ENCODE measurements around the gene KCNJ9. TPM values are rescaled to one million over a fixed set of nuclear protein-coding genes. Genes with fewer than 3 reads are reported as not detected.

The KCNJ9 gene
- total RNA-seq, 1 donor: not detected

DNA sequence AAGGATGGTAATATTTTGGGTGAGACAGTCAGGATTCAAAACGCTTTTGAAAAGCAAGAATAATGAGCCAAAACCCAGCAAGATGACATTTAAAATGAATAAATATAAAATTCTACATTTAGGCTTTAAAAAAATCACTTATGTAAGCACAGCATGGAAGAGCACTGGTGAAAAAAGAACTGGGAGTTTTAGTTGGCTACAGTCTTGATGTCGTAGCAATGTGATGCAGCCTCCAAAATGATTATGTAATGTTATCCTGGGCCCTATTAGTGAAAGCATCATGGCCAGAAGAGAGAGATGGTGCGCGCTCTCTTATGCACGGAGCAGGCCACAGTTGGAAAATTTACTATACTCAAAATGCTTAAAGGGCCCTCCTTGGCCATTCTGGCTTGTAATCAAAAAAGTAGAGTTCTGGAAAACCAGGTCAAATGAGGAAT, 5.1 kb downstream of the KCNJ9 start:
- no peak overlapping the region for H3K4me3 ChIP-seq (ENCODE audit: low read depth, low read length)
- TF ChIP-seq, protein P1, sequence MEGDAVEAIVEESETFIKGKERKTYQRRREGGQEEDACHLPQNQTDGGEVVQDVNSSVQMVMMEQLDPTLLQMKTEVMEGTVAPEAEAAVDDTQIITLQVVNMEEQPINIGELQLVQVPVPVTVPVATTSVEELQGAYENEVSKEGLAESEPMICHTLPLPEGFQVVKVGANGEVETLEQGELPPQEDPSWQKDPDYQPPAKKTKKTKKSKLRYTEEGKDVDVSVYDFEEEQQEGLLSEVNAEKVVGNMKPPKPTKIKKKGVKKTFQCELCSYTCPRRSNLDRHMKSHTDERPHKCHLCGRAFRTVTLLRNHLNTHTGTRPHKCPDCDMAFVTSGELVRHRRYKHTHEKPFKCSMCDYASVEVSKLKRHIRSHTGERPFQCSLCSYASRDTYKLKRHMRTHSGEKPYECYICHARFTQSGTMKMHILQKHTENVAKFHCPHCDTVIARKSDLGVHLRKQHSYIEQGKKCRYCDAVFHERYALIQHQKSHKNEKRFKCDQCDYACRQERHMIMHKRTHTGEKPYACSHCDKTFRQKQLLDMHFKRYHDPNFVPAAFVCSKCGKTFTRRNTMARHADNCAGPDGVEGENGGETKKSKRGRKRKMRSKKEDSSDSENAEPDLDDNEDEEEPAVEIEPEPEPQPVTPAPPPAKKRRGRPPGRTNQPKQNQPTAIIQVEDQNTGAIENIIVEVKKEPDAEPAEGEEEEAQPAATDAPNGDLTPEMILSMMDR (IDR thresholded peaks at IDR 0.05; ENCODE audit: insufficient read depth, low read depth, low read length): no peak
- DNase-seq (ENCODE audit: low read depth): no peak

DNA sequence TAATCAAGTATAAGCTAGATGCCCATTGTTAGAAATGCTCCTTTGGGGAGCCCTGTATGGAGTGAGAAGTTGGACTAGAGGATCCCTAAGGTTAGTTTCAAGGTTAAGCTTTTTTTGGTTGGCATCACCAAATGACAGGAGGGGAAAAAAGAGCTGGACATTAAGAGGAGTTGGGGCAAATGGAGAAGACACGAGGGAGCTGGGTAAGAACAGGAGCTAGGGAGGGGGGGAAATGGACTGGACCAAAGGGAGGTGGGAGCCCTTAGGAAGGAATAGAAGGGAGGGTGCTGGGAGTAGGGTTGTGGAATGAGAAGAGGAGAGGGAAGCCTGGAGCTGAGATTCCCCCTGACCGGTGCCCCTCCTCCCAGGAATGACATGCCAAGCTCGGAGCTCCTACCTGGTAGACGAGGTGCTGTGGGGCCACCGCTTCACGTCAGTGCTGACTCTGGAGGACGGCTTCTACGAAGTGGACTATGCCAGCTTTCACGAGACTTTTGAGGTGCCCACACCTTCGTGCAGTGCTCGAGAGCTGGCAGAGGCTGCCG, 5.9 kb downstream of the KCNJ9 start:
- H3K4me3 ChIP-seq (ENCODE audit: low read depth, low read length): no peak overlapping the region
- TF ChIP-seq, protein P1 (IDR thresholded peaks at IDR 0.05; ENCODE audit: insufficient read depth, low read depth, low read length): no peak
- DNase-seq (ENCODE audit: low read depth): no peak

DNA sequence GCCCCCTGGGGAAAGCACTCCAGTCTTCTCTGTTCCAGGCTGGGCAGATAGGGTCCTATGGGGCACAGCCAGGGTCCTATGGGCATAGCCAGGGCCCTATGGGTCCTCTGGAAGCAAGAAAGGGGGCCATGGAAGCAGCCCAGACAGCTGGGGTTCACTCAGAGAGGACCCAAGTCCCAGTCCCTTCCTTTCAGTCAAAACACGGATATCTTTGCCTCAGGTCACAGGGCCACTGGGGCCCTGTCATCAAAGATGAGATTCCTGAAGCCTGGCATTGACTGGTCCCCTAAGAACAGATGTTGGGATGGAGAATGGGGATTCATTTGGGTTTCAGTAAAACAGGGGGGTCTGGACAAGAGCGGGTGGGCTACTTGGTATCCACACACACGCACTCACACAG, 8.5 kb downstream of the KCNJ9 start:
- H3K4me3 ChIP-seq (ENCODE audit: low read depth, low read length): no peak overlapping the region
- TF ChIP-seq, protein P1 (IDR thresholded peaks at IDR 0.05; ENCODE audit: insufficient read depth, low read depth, low read length): no peak
- DNase-seq (ENCODE audit: low read depth): no peak

DNA sequence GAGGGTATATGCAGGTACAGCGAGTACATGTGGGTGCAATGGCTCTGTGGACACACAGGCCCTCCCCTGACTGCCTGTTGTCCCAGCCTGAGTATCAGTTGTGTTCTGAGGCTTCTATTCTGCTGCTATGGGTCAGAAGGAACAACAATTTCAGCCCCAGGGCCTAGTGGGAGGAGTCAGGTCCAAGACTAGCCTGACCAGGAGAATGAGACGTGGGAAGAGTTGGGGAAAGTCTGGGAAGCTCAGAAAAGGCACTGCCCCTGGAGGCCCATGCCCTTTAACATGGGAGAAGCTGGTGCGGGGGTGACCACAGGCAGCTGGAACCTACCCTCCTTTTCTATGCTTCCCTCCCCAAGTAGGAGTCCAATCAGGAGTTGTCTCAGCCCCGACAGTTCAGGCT, 9.4 kb downstream of the KCNJ9 start:
- no peak for DNase-seq (ENCODE audit: low read depth)
- TF ChIP-seq, protein P1 (IDR thresholded peaks at IDR 0.05; ENCODE audit: insufficient read depth, low read depth, low read length): no peak
- H3K4me3 ChIP-seq (ENCODE audit: low read depth, low read length): no peak overlapping the region

DNA sequence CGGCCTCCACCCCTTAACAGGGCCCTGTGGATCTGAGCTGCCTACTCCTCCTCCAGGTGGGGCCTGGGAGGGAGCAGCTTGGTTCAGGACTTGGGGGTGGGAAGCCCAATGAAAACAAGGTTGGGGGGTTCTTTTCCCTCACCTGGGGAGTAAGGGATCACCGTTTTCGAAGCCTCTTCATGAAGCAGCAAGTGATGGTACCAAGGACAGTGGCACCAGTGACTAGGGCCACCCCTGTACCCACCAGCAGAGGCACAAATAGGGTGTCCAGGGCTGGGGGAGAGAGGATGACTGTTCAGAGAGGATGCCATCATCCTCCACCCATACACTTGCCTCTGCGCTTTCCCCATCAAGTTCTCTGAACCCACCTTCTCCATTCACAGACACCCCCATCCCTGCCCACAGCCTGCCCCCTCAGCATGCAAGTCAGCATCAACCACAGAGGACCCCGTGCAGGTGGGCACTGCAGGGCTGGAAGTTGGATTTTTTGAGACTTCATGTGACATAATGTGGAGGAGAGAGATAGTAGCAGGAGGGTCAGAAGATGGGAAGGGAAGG, 10.4 kb downstream of the KCNJ9 start:
- TF ChIP-seq, protein P1 (IDR thresholded peaks at IDR 0.05; ENCODE audit: insufficient read depth, low read depth, low read length): no peak
- no peak for DNase-seq (ENCODE audit: low read depth)
- no peak overlapping the region for H3K4me3 ChIP-seq (ENCODE audit: low read depth, low read length)

DNA sequence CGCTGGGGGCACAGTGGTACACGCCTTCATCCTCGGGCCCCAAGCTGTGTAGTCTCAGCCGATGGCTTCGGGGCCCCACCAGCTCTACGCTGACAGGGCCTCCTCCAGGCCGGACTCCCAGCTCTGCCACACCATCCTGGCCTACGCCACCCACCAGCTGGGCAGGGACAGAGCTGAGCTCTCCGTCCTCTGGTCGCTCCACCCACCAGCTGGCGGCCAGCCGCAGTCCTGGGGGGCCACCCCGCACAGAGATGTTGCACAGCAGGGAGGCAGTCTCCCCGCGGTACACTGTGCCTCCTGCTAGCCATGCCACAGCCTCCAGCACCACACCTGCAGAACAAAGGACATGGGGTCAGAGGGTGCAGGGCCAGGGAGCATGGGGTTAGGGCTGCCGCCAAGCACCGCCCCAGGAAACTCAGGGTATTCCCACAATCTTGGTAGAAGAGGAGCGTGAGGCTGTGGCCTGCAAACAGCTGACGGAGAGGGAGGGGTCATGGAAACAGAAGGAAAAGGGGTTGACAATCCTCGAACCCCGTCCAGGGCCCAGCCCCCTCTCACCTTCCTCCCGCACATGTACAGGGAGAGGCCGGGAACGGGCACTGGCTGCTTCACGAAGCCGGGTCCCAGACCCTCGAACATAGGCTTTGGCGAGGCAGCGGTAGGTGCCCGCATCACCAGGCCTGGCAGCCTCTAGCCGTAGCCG, 11.2 kb downstream of the KCNJ9 start:
- no peak for DNase-seq (ENCODE audit: low read depth)
- TF ChIP-seq, protein P1 (IDR thresholded peaks at IDR 0.05; ENCODE audit: insufficient read depth, low read depth, low read length): no peak
- no peak overlapping the region for H3K4me3 ChIP-seq (ENCODE audit: low read depth, low read length)

Data from fibroblast of villous mesenchyme (primary cell).